ENCODE measurements around the gene ARHGEF37.

The ARHGEF37 gene

GRCh38 chr5:149552038-149552494 lies 29.2 kb upstream of the ARHGEF37 start:
- TF ChIP-seq ZFX (IDR thresholded peaks at IDR 0.05; ENCODE audit: borderline replicate concordance) (no peak), CTCF (IDR thresholded peaks at IDR 0.05) (peak; percentile 49)
- peak overlapping the region; percentile 95 for H3K27ac ChIP-seq

- peak overlapping the region; percentile 95 for H3K27ac ChIP-seq
- TF ChIP-seq CTCF (IDR thresholded peaks at IDR 0.05) = no peak
- no peak for TF ChIP-seq ZFX (IDR thresholded peaks at IDR 0.05; ENCODE audit: borderline replicate concordance)
Measured at GRCh38 chr5:149552553-149553160, 28.6 kb upstream of the ARHGEF37 start.

GRCh38 chr5:149559706-149560105 lies 21.6 kb upstream of the ARHGEF37 start:
- no peak overlapping the region for H3K27ac ChIP-seq
- no peak for TF ChIP-seq CTCF (IDR thresholded peaks at IDR 0.05)
- no peak for TF ChIP-seq ZFX (IDR thresholded peaks at IDR 0.05; ENCODE audit: borderline replicate concordance)

GRCh38 chr5:149561848-149562247 lies 19.4 kb upstream of the ARHGEF37 start:
- H3K27ac ChIP-seq = peak overlapping the region; percentile 70
- TF ChIP-seq ZFX (IDR thresholded peaks at IDR 0.05; ENCODE audit: borderline replicate concordance) = no peak
- TF ChIP-seq CTCF (IDR thresholded peaks at IDR 0.05) = no peak

GRCh38 chr5:149563466-149563865 lies 17.8 kb upstream of the ARHGEF37 start:
- TF ChIP-seq CTCF (IDR thresholded peaks at IDR 0.05) (no peak), ZFX (IDR thresholded peaks at IDR 0.05; ENCODE audit: borderline replicate concordance) (no peak)
- H3K27ac ChIP-seq = peak overlapping the region; percentile 70

- H3K27ac ChIP-seq = peak overlapping the region; percentile 40
- peak; percentile 66 for TF ChIP-seq CTCF (IDR thresholded peaks at IDR 0.05)
Measured at GRCh38 chr5:149564542-149565140, 16.7 kb upstream of the ARHGEF37 start.

- no peak overlapping the region for H3K27ac ChIP-seq
- no peak for TF ChIP-seq CTCF (IDR thresholded peaks at IDR 0.05)
- TF ChIP-seq ZFX (IDR thresholded peaks at IDR 0.05; ENCODE audit: borderline replicate concordance) = no peak
Measured at GRCh38 chr5:149567226-149567625, 14.1 kb upstream of the ARHGEF37 start.
